Cardiac septum (tissue), 1 donor: ENCODE results near the gene ABCC2. TPM values are rescaled to one million over a fixed set of nuclear protein-coding genes. Genes with fewer than 3 reads are reported as not detected.
A peak's percentile ranks its signal among the peaks of the same experiment; 100 is the strongest.
"Not testable (repeated sequence)": the region's sequence is repeated elsewhere in the genome, so short reads cannot be mapped to it uniquely, and the experiment has no call there.

Experiments used
- DNase-seq: peaks from one replicate; pipeline ENCODE4 v3.0.0-alpha.2; 2020; ENCODE audit warnings: low spot score
- intact Hi-C: fragments of 100-400 bp; cut with DNase I; formaldehyde crosslinking; loops from one replicate; pipeline ENCODE4 v1.14.0; 2022
- total RNA-seq: library from RNA; stranded (reverse); fragmentation: NEBNext Ultra II Directional; extraction: Animal tissue kit (Norgen Biotek cat#: 25700); gene quantifications from one replicate; pipeline ENCODE4 v1.2.1, GENCODE V29; 2021
- donor health status: DM: no; HTN: no; CAD: no.

Gene ABCC2
- total RNA-seq, 1 donor from 2014 or later: 0.30 TPM

GRCh38 chr10:99874341-99875085 is 92.1 kb downstream of the ABCC2 start:
- intact Hi-C loops: no loop called here
- DNase-seq: no peak

GRCh38 chr10:99875473-99875872 is 93.0 kb downstream of the ABCC2 start:
- DNase-seq: no peak
- intact Hi-C loops: no loop called here

GRCh38 chr10:99880080-99880835 is 97.8 kb downstream of the ABCC2 start:
- intact Hi-C loops: no loop called here

GRCh38 chr10:99881371-99881770 is 98.9 kb downstream of the ABCC2 start:
- DNase-seq: no peak
- intact Hi-C loops: no loop called here

More at GRCh38 chr10:99880080-99880835, 97.8 kb downstream of the ABCC2 start:
- DNase-seq: no peak

GRCh38 chr10:99883523-99883922 is 101.1 kb downstream of the ABCC2 start:
- DNase-seq: no peak
- intact Hi-C loops: no loop called here

GRCh38 chr10:99888622-99889021 is 106.2 kb downstream of the ABCC2 start:
- intact Hi-C loops: no loop called here
- no peak for DNase-seq

GRCh38 chr10:99894613-99895012 is 112.2 kb downstream of the ABCC2 start:
- intact Hi-C loops: no loop called here

GRCh38 chr10:99895066-99895465 is 112.6 kb downstream of the ABCC2 start:
- intact Hi-C loops: not testable (repeated sequence)

More at GRCh38 chr10:99894613-99895012, 112.2 kb downstream of the ABCC2 start:
- no peak for DNase-seq

GRCh38 chr10:99895867-99896266 is 113.4 kb downstream of the ABCC2 start:
- DNase-seq: no peak
- intact Hi-C loops: no loop called here

More at GRCh38 chr10:99895066-99895465, 112.6 kb downstream of the ABCC2 start:
- DNase-seq: peak; percentile 10

Other genes starting within 250 kb of the ABCC2 start
- gene NKX2-3, start 249.7 kb upstream of the ABCC2 start, total RNA-seq: not detected
- gene SLC25A28, start 162.2 kb upstream of the ABCC2 start, total RNA-seq: 24.8 TPM
- gene ENTPD7, start 123.1 kb upstream of the ABCC2 start, total RNA-seq: 2.5 TPM
- gene COX15, start 50.5 kb upstream of the ABCC2 start, total RNA-seq: 35.6 TPM
- gene CUTC, start 50.4 kb upstream of the ABCC2 start, total RNA-seq: 33.2 TPM
- gene DNMBP, start 227.3 kb downstream of the ABCC2 start, total RNA-seq: 5.6 TPM